Heart right ventricle (tissue), 16 donors: ENCODE data around the gene SPTBN4. TPM values are rescaled to one million over a fixed set of nuclear protein-coding genes. Genes with fewer than 3 reads are reported as not detected.

Experiments used
- ATAC-seq, 8 donors: fragments of 200-7000 bp; cut with Tn5 transposase; one replicate each; pipeline ENCODE4 v1.9.1; 2020; ENCODE audit warnings: mild to moderate bottlenecking in 8 of 8, moderate library complexity in 8 of 8, moderate number of reproducible peaks in 1 of 8
- DNase-seq, 2 donors: peaks; one replicate each; pipeline ENCODE4 v3.0.0-alpha.2; 2020
- H3K27ac ChIP-seq, 10 donors: fragments of 200-600 bp; sonication (generic) in 2 of 10; one replicate each; pipeline versions ENCODE4 v1.5.0 to v1.8.0; 2020 to 2022; ENCODE audit warnings: mild to moderate bottlenecking in 3 of 10
- H3K27me3 ChIP-seq, 7 donors: fragments of 200-600 bp; one replicate each; pipeline ENCODE4 v1.8.0; 2021 to 2022; ENCODE audit warnings: mild to moderate bottlenecking in 2 of 7
- H3K36me3 ChIP-seq, 9 donors: fragments of 200-600 bp; sonication (generic) in 1 of 9; one replicate each; pipeline versions ENCODE4 v1.5.0 to v1.8.0; 2020 to 2022; ENCODE audit warnings: mild to moderate bottlenecking in 2 of 9
- H3K4me1 ChIP-seq, 9 donors: fragments of 200-600 bp; sonication (generic) in 1 of 9; one replicate each; pipeline versions ENCODE4 v1.5.0 to v1.8.0; 2020 to 2022; ENCODE audit warnings: mild to moderate bottlenecking in 4 of 9
- H3K4me3 ChIP-seq, 10 donors: fragments of 200-600 bp; sonication (generic) in 2 of 10; one replicate each; pipeline versions ENCODE4 v1.5.0 to v1.8.0; 2020 to 2022; ENCODE audit warnings: mild to moderate bottlenecking in 7 of 10, moderate library complexity in 2 of 10
- H3K9me3 ChIP-seq, 11 donors: fragments of 200-600 bp in 10 of 11; sonication (generic) in 2 of 11; one replicate each; pipeline versions ENCODE4 v1.5.0 to v1.8.0; 2013 to 2022; ENCODE audit warnings: mild to moderate bottlenecking in 2 of 11, control low read depth in 1 of 11, moderate library complexity in 1 of 11
- WGBS, 2 donors: extraction: QIAGEN DNeasy Blood & Tissue Kit; methylation state at CpG; one replicate each; pipeline ENCODE4 v1.1.7; 2013; ENCODE audit warnings: inconsistent platforms in 1 of 2; 5-methylcytosine and 5-hydroxymethylcytosine counted together
- intact Hi-C, 10 donors: fragments of 100-400 bp; cut with DNase I; formaldehyde crosslinking; loops; one replicate each; pipeline versions ENCODE4 v1.11.1 to v1.14.2; 2022
- polyA plus RNA-seq, 2 donors: library from polyadenylated mRNA; stranded (reverse); fragments of 200-250 nt; gene quantifications; one replicate each; pipeline ENCODE4 v1.2.3, GENCODE V29; 2013
- total RNA-seq, 10 donors: library from RNA; stranded (reverse); fragmentation: NEBNext Ultra II Directional in 3 of 10; extraction: Animal tissue kit (Norgen Biotek cat#: 25700) in 3 of 10; gene quantifications; one replicate each; pipeline versions ENCODE4 v1.2.1 to v1.2.4, GENCODE V29; 2021 to 2023
- TF ChIP-seq, protein P1 (sequence below), 9 donors: fragments of 200-600 bp; sonication (generic) in 2 of 9; IDR thresholded peaks; one replicate each; pipeline versions ENCODE4 v1.5.0 to v1.8.0; 2021 to 2022; ENCODE audit warnings: antibody characterized with exemption in 9 of 9, mild to moderate bottlenecking in 5 of 9, moderate library complexity in 1 of 9
- donor health status: Arrhythmogenic right ventricular cardiomyopathy.
- donor health status: ischemic (EF 13 %, LVEDD 7.1; RV severe dilation, severe dysfunction).
- donor health status: healthy with polysubstance abuse.
- donor health status: DM: no; HTN: yes; CAD: no.
- donor health status: DM: no; HTN: no; CAD: no.
- donor health status: ischemic (EF 25% LVEDD 6.9; RV normal size, moderate dysfunction).
- donor health status: ischemic (EF 25% LVEDD 5.7; RV mildly dilated, moderate dysfunction).
- donor health status: healthy.
- donor health status: DM: yes; HTN: yes; CAD: no.
- donor health status: Ischemic cardiomyopathy.
- donor health status: ischemic (EF 35%, LVEDD 5.7; RV mildly dilated, moderate dysfunction).
- donor health status: nonischemic (EF 11% LVEDD 7.7; RV severe dilation, severe dysfunction).
- donor health status: DM: yes; HTN: yes; CAD: no.
- donor health status: PGD.
- donor health status: ischemic (EF 29% LVEDD 5.4; RV normal size, mild dysfunction).
- donor health status: nonischemic (EF 23%, LVEDD 6.1; RV moderate dilation, normal function).

SPTBN4 gene
- total and polyA plus RNA-seq, 12 donors = 3.0 to 13.8 (median 4.9) TPM

DNA sequence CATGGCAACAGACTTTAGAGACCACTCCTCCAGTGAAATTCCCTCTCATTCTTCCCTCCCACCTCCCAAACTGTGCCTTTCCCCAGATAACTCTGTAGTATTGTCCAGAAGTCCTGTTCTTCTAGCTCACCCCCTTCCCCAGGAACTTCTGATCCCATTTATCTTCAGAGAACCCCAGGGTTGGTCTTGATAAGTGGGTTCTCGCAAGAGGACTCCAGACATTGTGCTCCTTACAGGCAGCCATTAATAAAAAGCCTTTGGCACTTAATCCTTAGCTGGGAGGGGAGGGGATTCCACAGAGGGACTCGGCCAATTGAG is 136.2 kb downstream of the SPTBN4 start:
- Histone ChIP-seq H3K9me3 (no peaks in the 10 kb centered on the region), H3K27me3 (peaks cover 0 to 73% (median 5%) of the 10 kb centered on the region in 7 donors), H3K27ac (peak overlapping the region; percentile 49 to 96 (median 90)), H3K4me1 (peaks cover 26 to 92% (median 79%) of the 10 kb centered on the region in 9 donors), H3K4me3 (peak overlapping the region in 9 of 10 donors; percentile 40 to 81 (median 72)), H3K36me3 (no peaks in the 10 kb centered on the region)
- ATAC-seq (no peak), DNase-seq (no peak)
- 31 to 33% methylated on average over 2 of the region's 2 CpGs for WGBS, 2 donors
- TF ChIP-seq, protein P1, sequence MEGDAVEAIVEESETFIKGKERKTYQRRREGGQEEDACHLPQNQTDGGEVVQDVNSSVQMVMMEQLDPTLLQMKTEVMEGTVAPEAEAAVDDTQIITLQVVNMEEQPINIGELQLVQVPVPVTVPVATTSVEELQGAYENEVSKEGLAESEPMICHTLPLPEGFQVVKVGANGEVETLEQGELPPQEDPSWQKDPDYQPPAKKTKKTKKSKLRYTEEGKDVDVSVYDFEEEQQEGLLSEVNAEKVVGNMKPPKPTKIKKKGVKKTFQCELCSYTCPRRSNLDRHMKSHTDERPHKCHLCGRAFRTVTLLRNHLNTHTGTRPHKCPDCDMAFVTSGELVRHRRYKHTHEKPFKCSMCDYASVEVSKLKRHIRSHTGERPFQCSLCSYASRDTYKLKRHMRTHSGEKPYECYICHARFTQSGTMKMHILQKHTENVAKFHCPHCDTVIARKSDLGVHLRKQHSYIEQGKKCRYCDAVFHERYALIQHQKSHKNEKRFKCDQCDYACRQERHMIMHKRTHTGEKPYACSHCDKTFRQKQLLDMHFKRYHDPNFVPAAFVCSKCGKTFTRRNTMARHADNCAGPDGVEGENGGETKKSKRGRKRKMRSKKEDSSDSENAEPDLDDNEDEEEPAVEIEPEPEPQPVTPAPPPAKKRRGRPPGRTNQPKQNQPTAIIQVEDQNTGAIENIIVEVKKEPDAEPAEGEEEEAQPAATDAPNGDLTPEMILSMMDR (IDR thresholded peaks at IDR 0.05) = no peak
- intact Hi-C loops = loop anchor here in 5 of 10 donors (5.0 kb wide), 5 partner anchors 34 to 316 kb away; partner anchors contain the start of genes AKT2 (in 1 of the 5), BLVRB (in 1 of the 5) and SPTBN4 (in 1 of the 5)

DNA sequence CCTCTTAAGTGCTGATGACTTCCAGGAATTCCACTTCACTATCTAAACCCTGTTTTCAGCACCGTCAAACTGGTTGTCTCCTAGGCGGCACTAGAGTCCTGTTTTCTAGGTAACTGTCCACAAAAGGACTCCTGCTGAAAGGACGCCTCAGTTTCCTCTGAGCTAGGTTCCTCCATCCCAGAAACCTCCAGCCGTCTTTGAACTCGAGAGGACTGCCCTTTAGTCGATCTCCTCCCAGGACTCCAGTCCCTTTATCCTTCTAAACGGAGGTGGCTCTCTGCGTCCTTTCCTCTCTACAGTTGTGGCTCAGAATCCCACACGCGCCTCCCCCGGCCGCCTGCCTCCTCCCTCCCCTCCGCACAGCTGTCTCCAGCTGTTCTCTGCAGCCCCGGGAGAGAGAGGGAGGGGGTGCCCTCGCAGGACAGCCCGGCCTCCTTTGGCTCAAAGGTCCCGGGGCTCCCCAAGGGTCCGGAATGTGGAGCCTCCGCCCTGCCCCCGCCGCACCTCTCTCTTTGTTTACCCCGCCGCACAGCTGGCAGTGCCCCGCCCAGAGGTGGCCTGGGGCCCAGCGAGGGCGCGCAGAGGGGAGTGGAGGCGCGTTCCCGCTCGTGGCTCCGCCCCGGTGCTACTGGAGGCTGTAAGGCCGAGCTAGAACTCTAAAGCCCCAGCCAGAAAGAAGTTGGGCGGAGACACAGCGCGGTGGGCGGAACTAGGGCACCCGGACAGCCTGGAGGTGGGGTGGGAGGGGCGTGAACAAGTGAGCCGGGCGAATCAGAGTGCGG is 136.8 kb downstream of the SPTBN4 start:
- 1% methylated on average over 43 of the region's 43 CpGs for WGBS, 2 donors
- DNase-seq (peak; percentile 98), ATAC-seq (peak; percentile 72 to 85 (median 81))
- H3K4me3 ChIP-seq = peak overlapping the region in 9 of 10 donors; percentile 40 to 81 (median 72)
- intact Hi-C loops = loop anchor here in 5 of 10 donors (2.0 to 5.0 kb wide), 6 partner anchors 27 to 316 kb away; partner anchors contain the start of genes AKT2 (in 1 of the 5), BLVRB (in 1 of the 5) and SPTBN4 (in 1 of the 5)
- peaks cover 26 to 88% (median 73%) of the 10 kb centered on the region in 9 donors for H3K4me1 ChIP-seq
- no peaks in the 10 kb centered on the region for H3K36me3 ChIP-seq
- no peaks in the 10 kb centered on the region for H3K9me3 ChIP-seq
- peaks cover 0 to 67% (median 0%) of the 10 kb centered on the region in 7 donors for H3K27me3 ChIP-seq
- H3K27ac ChIP-seq = peak overlapping the region; percentile 49 to 96 (median 90)
- TF ChIP-seq, protein P1 (IDR thresholded peaks at IDR 0.05) = peak in 1 of 9 donors; percentile 14

DNA sequence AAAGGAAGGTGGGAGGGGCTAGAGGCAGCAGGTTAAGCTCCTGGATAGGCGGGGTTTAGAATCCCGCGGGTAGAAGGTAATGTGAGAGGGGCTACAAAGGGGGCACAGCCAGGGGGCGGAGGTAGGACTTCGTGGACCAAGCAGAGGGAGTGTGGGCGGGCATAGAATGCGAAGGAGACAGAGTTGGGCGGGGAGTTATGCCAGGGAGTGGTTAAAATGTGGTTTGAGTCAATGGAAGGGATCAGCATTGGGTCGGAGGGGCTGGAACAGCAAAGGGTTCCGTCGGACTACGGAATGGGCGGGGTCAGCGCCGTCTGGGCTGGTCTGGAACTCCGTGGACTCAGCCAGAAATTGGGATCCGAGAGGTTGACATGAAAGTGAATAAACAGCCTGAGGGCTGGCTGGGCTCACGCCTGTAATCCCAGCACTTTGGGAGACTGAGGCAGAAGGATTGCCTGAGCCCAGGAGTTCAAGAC is 137.4 kb downstream of the SPTBN4 start:
- Histone ChIP-seq H3K4me1 (peaks cover 26 to 87% (median 71%) of the 10 kb centered on the region in 9 donors), H3K27ac (peak overlapping the region; percentile 49 to 96 (median 90)), H3K4me3 (peak overlapping the region in 9 of 10 donors; percentile 40 to 81 (median 72)), H3K9me3 (no peaks in the 10 kb centered on the region), H3K27me3 (peaks cover 0 to 61% (median 0%) of the 10 kb centered on the region in 7 donors), H3K36me3 (no peaks in the 10 kb centered on the region)
- no peak for DNase-seq
- 9 to 10% methylated on average over 18 of the region's 18 CpGs for WGBS, 2 donors
- no peak for ATAC-seq
- TF ChIP-seq, protein P1 (IDR thresholded peaks at IDR 0.05) = peak in 1 of 9 donors; percentile 1
- intact Hi-C loops = loop anchor here in 5 of 10 donors (2.0 to 5.0 kb wide), 6 partner anchors 27 to 317 kb away; partner anchors contain the start of genes AKT2 (in 1 of the 5), BLVRB (in 1 of the 5) and SPTBN4 (in 1 of the 5)

DNA sequence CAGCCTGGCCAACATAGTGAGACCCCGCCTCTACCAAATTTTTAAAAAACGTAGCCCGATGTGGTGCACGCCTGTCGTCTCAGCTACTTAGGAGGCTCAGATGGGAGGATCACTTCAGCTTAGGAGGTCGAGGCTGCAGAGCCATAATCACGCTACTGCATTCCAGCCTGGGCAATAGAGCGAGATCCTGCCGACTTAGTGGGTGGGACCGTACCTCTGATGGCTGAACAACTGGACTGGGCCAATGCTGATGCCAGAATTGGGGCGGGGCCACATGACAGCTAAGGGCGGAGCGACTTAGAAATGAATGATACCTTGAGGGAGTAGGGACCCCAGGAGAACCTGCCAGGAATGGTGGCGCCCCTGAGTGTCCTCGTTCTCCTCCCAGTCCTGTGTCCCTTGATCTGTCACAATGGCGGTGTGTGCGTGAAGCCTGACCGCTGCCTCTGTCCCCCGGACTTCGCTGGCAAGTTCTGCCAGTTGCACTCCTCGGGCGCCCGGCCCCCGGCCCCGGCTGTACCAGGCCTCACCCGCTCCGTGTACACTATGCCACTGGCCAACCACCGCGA is 137.9 kb downstream of the SPTBN4 start:
- no peaks in the 10 kb centered on the region for H3K9me3 ChIP-seq
- peak overlapping the region in 9 of 10 donors; percentile 68 to 96 (median 90) for H3K27ac ChIP-seq
- H3K4me3 ChIP-seq = peak overlapping the region; percentile 2 to 81 (median 67)
- intact Hi-C loops = loop anchor here in 5 of 10 donors (2.0 to 5.0 kb wide), 6 partner anchors 26 to 317 kb away; partner anchors contain the start of genes AKT2 (in 1 of the 5), BLVRB (in 1 of the 5) and SPTBN4 (in 1 of the 5)
- WGBS, 2 donors = 32 to 39% methylated on average over 29 of the region's 29 CpGs
- H3K27me3 ChIP-seq = peaks cover 0 to 60% (median 0%) of the 10 kb centered on the region in 7 donors
- no peaks in the 10 kb centered on the region for H3K36me3 ChIP-seq
- DNase-seq (peak in 1 of 2 donors; percentile 40), ATAC-seq (no peak)
- TF ChIP-seq, protein P1 (IDR thresholded peaks at IDR 0.05) = no peak
- H3K4me1 ChIP-seq = peaks cover 31 to 87% (median 71%) of the 10 kb centered on the region in 9 donors
